Tibial nerve (tissue), 4 donors: ENCODE data around the gene GRIK5. TPM values are rescaled to one million over a fixed set of nuclear protein-coding genes. Genes with fewer than 3 reads are reported as not detected.
A peak's percentile ranks its signal among the peaks of the same experiment; 100 is the strongest.

ENCODE experiments used
- DNase-seq, 2 donors: peaks; one replicate each; pipeline ENCODE4 v3.0.0-alpha.2; 2019; ENCODE audit warnings: low spot score in 2 of 2
- H3K27ac ChIP-seq, 4 donors: fragments of 200-600 bp; sonication (generic) in 3 of 4; one replicate each; pipeline ENCODE4 v1.5.1; 2017 to 2019; ENCODE audit warnings: mild to moderate bottlenecking in 1 of 4
- H3K27me3 ChIP-seq, 2 donors: fragments of 200-600 bp; sonication (generic) in 1 of 2; one replicate each; pipeline versions ENCODE4 v1.5.1 to v1.6.0; 2017 to 2019
- H3K36me3 ChIP-seq, 3 donors: fragments of 200-600 bp; sonication (generic); one replicate each; pipeline ENCODE4 v1.5.1; 2018 to 2019
- H3K4me1 ChIP-seq, 4 donors: fragments of 200-600 bp; sonication (generic) in 3 of 4; one replicate each; pipeline ENCODE4 v1.5.1; 2017 to 2019
- H3K4me3 ChIP-seq, 4 donors: fragments of 200-600 bp; sonication (generic) in 3 of 4; one replicate each; pipeline ENCODE4 v1.5.1; 2017 to 2019; ENCODE audit warnings: mild to moderate bottlenecking in 1 of 4, moderate library complexity in 1 of 4
- H3K9me3 ChIP-seq, 4 donors: fragments of 200-600 bp; sonication (generic) in 3 of 4; one replicate each; pipeline ENCODE4 v1.5.1; 2017 to 2019
- EP300 ChIP-seq, 2 donors: sonication (generic); formaldehyde crosslinking; IDR thresholded peaks; one replicate each; pipeline ENCODE4 v1.6.1; 2017; ENCODE audit warnings: antibody characterized with exemption in 2 of 2, mild to moderate bottlenecking in 1 of 2
- POLR2A ChIP-seq, 2 donors: fragments of 450-650 bp; IDR thresholded peaks; one replicate each; pipeline ENCODE4 v1.6.1; 2017; ENCODE audit warnings: antibody characterized with exemption in 2 of 2, mild to moderate bottlenecking in 2 of 2, moderate library complexity in 2 of 2
- WGBS, 2 donors: methylation state at CpG; one replicate each; pipeline ENCODE4 v1.1.5; 2018; 5-methylcytosine and 5-hydroxymethylcytosine counted together
- total RNA-seq, 4 donors: library from RNA; depleted of rRNA; stranded (reverse); fragments of >200 nt; gene quantifications; one replicate each; pipeline ENCODE4 v1.1.0, GENCODE V29; 2016
- TF ChIP-seq, protein P1 (sequence below), 5 experiments: fragments of 200-600 bp in 3 of 5; fragments of 450-650 bp in 2 of 5; sonication (generic) in 3 of 5; IDR thresholded peaks; one replicate each; pipeline ENCODE4 v1.5.1; 2016 to 2019; ENCODE audit warnings: antibody characterized with exemption in 5 of 5, mild to moderate bottlenecking in 3 of 5, moderate library complexity in 2 of 5

Gene GRIK5
- total RNA-seq, 4 donors from 2014 or later = 2.4 to 12.0 (median 3.2) TPM

DNA sequence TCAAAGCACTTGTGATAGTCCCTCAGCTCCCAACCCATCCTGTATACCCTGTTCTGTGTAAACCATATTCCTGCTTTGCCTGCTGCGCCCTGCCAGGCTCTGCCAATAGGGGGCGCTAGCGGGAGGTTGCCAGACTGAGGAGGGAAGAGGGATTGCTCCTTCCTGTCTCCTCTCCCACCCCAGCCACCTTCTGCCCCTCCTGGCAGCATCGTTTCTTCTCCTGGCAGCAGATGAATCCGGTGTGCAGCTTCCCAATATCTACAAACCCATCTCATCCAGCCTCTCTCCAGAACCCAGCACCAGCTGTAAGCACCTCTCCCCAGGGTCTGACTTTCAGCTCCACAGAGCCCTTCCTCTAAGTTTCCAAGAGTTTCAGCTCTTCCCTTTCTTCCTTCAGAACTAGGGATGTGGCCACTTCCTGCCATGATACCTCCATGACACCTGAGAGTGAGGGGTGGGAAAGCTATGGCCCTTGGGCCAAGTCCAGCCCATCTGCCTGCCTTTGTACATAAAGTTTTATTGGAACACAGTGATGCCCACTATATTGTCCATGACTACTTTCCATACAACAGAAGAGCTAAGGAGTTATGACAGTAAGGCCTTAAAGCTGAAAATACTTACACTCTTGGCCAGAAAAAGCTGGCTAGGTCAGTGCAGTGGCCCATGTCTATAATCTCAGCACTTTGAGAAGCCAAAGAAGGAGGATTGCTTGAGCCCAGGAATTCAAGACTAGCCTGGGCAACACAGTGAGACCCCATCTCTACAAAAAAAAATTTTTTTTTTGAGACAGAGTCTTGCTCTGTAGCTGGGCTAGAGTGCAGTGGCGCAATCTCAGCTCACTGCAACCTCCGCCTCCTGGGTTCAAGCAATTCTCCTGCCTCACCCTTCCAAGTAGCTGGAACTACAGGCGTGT, 41.4 kb downstream of the GRIK5 start:
- H3K36me3 ChIP-seq = no peaks in the 10 kb centered on the region
- H3K9me3 ChIP-seq = no peaks in the 10 kb centered on the region
- no peaks in the 10 kb centered on the region for H3K27me3 ChIP-seq
- no peaks in the 10 kb centered on the region for H3K4me1 ChIP-seq
- no peak for DNase-seq
- no peak overlapping the region for H3K4me3 ChIP-seq
- TF ChIP-seq, protein P1, sequence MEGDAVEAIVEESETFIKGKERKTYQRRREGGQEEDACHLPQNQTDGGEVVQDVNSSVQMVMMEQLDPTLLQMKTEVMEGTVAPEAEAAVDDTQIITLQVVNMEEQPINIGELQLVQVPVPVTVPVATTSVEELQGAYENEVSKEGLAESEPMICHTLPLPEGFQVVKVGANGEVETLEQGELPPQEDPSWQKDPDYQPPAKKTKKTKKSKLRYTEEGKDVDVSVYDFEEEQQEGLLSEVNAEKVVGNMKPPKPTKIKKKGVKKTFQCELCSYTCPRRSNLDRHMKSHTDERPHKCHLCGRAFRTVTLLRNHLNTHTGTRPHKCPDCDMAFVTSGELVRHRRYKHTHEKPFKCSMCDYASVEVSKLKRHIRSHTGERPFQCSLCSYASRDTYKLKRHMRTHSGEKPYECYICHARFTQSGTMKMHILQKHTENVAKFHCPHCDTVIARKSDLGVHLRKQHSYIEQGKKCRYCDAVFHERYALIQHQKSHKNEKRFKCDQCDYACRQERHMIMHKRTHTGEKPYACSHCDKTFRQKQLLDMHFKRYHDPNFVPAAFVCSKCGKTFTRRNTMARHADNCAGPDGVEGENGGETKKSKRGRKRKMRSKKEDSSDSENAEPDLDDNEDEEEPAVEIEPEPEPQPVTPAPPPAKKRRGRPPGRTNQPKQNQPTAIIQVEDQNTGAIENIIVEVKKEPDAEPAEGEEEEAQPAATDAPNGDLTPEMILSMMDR (IDR thresholded peaks at IDR 0.05) = peak in 1 of 5 experiments; percentile 16
- no peak for TF ChIP-seq EP300 (IDR thresholded peaks at IDR 0.05)
- TF ChIP-seq POLR2A (IDR thresholded peaks at IDR 0.05) = no peak
- 56% methylated on average over 8 of the region's 8 CpGs for WGBS, 2 donors
- H3K27ac ChIP-seq = no peak overlapping the region

DNA sequence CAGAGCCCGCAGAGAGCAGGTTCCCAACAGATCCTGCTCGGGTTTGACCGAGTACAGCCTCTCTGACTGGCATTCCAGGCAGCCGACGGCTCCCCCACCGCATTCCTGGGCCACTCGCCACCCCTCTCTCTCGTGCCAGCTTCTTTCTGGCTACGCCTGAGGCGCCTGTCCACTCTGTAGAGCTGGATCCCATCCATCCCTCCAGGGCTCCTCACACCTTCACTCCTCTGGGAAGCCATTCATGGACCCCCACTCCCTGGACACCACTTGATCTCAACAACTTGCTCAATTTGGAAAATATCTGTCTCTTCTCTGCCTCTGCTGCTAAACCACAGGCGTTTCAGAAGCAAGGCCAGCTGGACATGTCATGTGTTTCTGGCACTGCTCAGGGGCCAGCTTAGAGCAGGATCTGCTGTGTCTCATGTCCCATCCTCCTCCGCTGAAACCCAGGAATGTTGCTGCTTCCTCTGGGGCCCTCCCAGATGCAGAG, 45.3 kb downstream of the GRIK5 start:
- WGBS, 2 donors = 56 to 60% methylated on average over 12 of the region's 12 CpGs
- H3K36me3 ChIP-seq = peaks cover 0 to 26% (median 0%) of the 10 kb centered on the region in 3 donors
- no peak overlapping the region for H3K27ac ChIP-seq
- H3K27me3 ChIP-seq = no peaks in the 10 kb centered on the region
- TF ChIP-seq POLR2A (IDR thresholded peaks at IDR 0.05) = no peak
- TF ChIP-seq EP300 (IDR thresholded peaks at IDR 0.05) = no peak
- TF ChIP-seq, protein P1 (IDR thresholded peaks at IDR 0.05) = no peak
- H3K4me3 ChIP-seq = no peak overlapping the region
- no peaks in the 10 kb centered on the region for H3K4me1 ChIP-seq
- DNase-seq = no peak
- peaks cover 0 to 3% (median 0%) of the 10 kb centered on the region in 4 donors for H3K9me3 ChIP-seq

DNA sequence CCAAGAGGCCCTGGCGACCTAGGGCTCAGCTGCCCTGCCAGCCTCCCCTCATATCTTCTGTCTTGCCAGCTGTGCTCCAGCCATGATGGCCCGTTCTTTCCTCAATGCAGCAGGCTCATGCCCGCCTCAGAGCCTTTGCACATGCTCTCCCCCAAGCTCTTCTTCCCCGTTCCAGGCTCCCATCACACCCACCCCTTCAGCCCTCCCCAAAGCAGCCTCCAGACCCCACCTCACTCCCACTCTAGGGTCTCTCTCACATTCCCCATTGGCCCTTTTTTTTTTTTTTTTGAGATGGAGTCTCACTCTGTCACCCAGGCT, 46.1 kb downstream of the GRIK5 start:
- DNase-seq = no peak
- 87 to 92% methylated on average over 4 of the region's 4 CpGs for WGBS, 2 donors
- H3K36me3 ChIP-seq = peaks cover 0 to 31% (median 0%) of the 10 kb centered on the region in 3 donors
- no peaks in the 10 kb centered on the region for H3K27me3 ChIP-seq
- no peak overlapping the region for H3K27ac ChIP-seq
- H3K4me3 ChIP-seq = no peak overlapping the region
- TF ChIP-seq EP300 (IDR thresholded peaks at IDR 0.05) (no peak), POLR2A (IDR thresholded peaks at IDR 0.05) (no peak)
- TF ChIP-seq, protein P1 (IDR thresholded peaks at IDR 0.05) = no peak
- no peaks in the 10 kb centered on the region for H3K4me1 ChIP-seq
- peaks cover 0 to 6% (median 0%) of the 10 kb centered on the region in 4 donors for H3K9me3 ChIP-seq

DNA sequence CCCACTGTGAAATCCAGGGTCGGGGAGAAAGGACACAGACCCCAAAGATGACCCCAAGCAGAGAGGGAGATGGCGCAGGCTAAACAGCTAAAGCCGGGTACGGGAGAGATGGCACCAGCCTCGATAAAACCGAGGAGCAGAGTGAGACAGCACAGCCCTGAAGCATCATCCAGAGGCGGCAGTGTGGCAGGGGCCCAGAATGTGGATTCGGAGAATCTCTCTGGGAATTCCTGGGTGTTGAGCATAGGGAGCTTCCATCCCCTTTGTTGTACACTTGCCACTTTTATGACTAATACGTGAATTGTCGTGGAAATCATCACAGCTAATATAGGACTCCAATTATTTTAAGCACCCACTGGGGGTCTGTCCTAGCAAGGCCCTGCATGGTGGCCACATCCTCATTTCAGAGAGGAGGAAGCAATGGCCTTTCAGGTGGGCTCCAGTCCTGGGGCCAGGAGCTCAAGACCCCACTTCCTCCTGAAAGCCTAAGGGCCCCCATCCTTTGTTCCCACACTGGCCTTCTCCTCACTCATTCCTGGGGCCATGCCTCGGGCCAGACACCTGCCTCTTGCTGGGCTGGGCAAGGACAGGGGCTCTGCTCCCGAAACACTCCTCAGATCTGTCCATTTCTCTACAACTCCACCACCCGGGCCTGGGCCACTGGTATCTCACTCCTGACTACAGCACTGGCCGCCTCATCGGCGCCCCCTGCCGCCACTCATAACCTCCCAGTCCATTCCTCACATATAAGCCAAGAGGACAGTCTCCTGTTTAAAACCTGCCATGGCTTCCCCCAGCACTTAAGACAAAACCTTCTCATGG, 46.7 kb downstream of the GRIK5 start:
- no peak for TF ChIP-seq POLR2A (IDR thresholded peaks at IDR 0.05)
- TF ChIP-seq, protein P1 (IDR thresholded peaks at IDR 0.05) = peak in 1 of 5 experiments; percentile 12
- no peak for TF ChIP-seq EP300 (IDR thresholded peaks at IDR 0.05)
- Histone ChIP-seq H3K27ac (no peak overlapping the region), H3K4me3 (no peak overlapping the region), H3K9me3 (peaks cover 0 to 6% (median 0%) of the 10 kb centered on the region in 4 donors), H3K27me3 (no peaks in the 10 kb centered on the region), H3K36me3 (peaks cover 0 to 31% (median 0%) of the 10 kb centered on the region in 3 donors), H3K4me1 (no peaks in the 10 kb centered on the region)
- 71 to 73% methylated on average over 17 of the region's 17 CpGs for WGBS, 2 donors
- no peak for DNase-seq
